CD14-positive monocyte (primary cell): ENCODE results near the gene AZIN2. TPM values are rescaled to one million over a fixed set of nuclear protein-coding genes. Genes with fewer than 3 reads are reported as not detected.
A peak's percentile ranks its signal among the peaks of the same experiment; 100 is the strongest.

Experiments used
- DNase-seq, 3 donors: peaks; one replicate each; pipeline ENCODE4 v3.0.0-alpha.2; 2011 to 2022
- H2AFZ ChIP-seq: 2 replicates; pipeline ENCODE4 v1.6.0; 2012; ENCODE audit warnings: mild to moderate bottlenecking, low read depth, low read length, inconsistent platforms; ENCODE audit not compliant: insufficient read depth, poor library complexity, severe bottlenecking
- H3K27ac ChIP-seq, 2 donors: 1 replicate in 1 of 2; 2 replicates in 1 of 2; pipeline ENCODE4 v1.5.1; 2012 to 2013; ENCODE audit warnings: low read length in 2 of 2, control low read depth in 1 of 2, inconsistent platforms in 1 of 2, low read depth in 1 of 2, mild to moderate bottlenecking in 1 of 2
- H3K27me3 ChIP-seq, 2 donors: one replicate each; pipeline versions ENCODE4 v1.6.0 to v1.6.1; 2011 to 2013; ENCODE audit warnings: low read length in 2 of 2; ENCODE audit not compliant: control insufficient read depth in 2 of 2, insufficient read depth in 2 of 2
- H3K36me3 ChIP-seq, 2 donors: replicated peaks in 1 of 2; 1 replicate in 1 of 2; 2 replicates in 1 of 2; pipeline versions ENCODE4 v1.5.1 to v1.6.1; 2012 to 2013; ENCODE audit warnings: low read length in 2 of 2, control low read depth in 1 of 2, inconsistent platforms in 1 of 2, mild to moderate bottlenecking in 1 of 2; ENCODE audit not compliant: insufficient read depth in 2 of 2, control insufficient read depth in 1 of 2
- H3K4me1 ChIP-seq, 2 donors: 1 replicate in 1 of 2; 2 replicates in 1 of 2; pipeline versions ENCODE4 v1.5.1 to v1.6.1; 2012 to 2013; ENCODE audit warnings: low read length in 2 of 2, control low read depth in 1 of 2, inconsistent platforms in 1 of 2, mild to moderate bottlenecking in 1 of 2, moderate library complexity in 1 of 2; ENCODE audit not compliant: insufficient read depth in 2 of 2, control insufficient read depth in 1 of 2
- H3K4me2 ChIP-seq: replicated peaks from 2 replicates; pipeline ENCODE3; 2012; ENCODE audit warnings: low read length, moderate library complexity, mild to moderate bottlenecking; ENCODE audit not compliant: poor library complexity, severe bottlenecking; ENCODE audit errors: extremely low read depth
- H3K4me3 ChIP-seq, 3 experiments: fragments of 200-600 bp in 1 of 3; sonication (generic) in 1 of 3; replicated peaks in 1 of 3; 1 replicate in 2 of 3; 2 replicates in 1 of 3; pipeline ENCODE4 v1.5.1; 2011 to 2013; ENCODE audit warnings: low read length in 3 of 3, mild to moderate bottlenecking in 3 of 3, control low read depth in 2 of 3, low read depth in 2 of 3, inconsistent platforms in 1 of 3, moderate library complexity in 1 of 3
- H3K79me2 ChIP-seq: 2 replicates; pipeline ENCODE4 v1.6.0; 2012; ENCODE audit warnings: mild to moderate bottlenecking, control low read depth, inconsistent platforms, low read length, moderate library complexity; ENCODE audit not compliant: insufficient read depth
- H3K9ac ChIP-seq: 2 replicates; pipeline ENCODE4 v1.6.0; 2017; ENCODE audit warnings: low read length, mild to moderate bottlenecking; ENCODE audit not compliant: insufficient read depth, poor library complexity, severe bottlenecking
- H3K9me3 ChIP-seq, 2 donors: replicated peaks in 1 of 2; 1 replicate in 1 of 2; 2 replicates in 1 of 2; pipeline versions ENCODE4 v1.5.1 to v1.6.1; 2012 to 2013; ENCODE audit warnings: low read length in 2 of 2, control low read depth in 1 of 2; ENCODE audit not compliant: control insufficient read depth in 1 of 2, insufficient read depth in 1 of 2
- H4K20me1 ChIP-seq: 2 replicates; pipeline ENCODE4 v1.6.0; 2012; ENCODE audit warnings: mild to moderate bottlenecking, low read length, control low read depth, moderate library complexity; ENCODE audit not compliant: insufficient read depth
- H3K27ac Mint-ChIP-seq, 7 donors: one replicate each; pipeline ENCODE4 v1.8.0; 2020; ENCODE audit warnings: mild to moderate bottlenecking in 7 of 7, mixed read lengths in 7 of 7, moderate library complexity in 6 of 7, inconsistent platforms in 2 of 7
- H3K27me3 Mint-ChIP-seq, 3 donors: one replicate each; pipeline ENCODE4 v1.8.0; 2021 to 2022; ENCODE audit warnings: low read depth in 3 of 3, mild to moderate bottlenecking in 3 of 3, mixed read lengths in 3 of 3, moderate library complexity in 3 of 3, inconsistent platforms in 1 of 3
- H3K36me3 Mint-ChIP-seq, 2 donors: one replicate each; pipeline ENCODE4 v1.8.0; 2020; ENCODE audit warnings: mixed read lengths in 2 of 2, inconsistent platforms in 1 of 2, mild to moderate bottlenecking in 1 of 2
- H3K4me1 Mint-ChIP-seq: one replicate; pipeline ENCODE4 v1.8.0; 2020; ENCODE audit warnings: mild to moderate bottlenecking, mixed read lengths
- H3K4me3 Mint-ChIP-seq, 2 donors: one replicate each; pipeline ENCODE4 v1.8.0; 2020; ENCODE audit warnings: mild to moderate bottlenecking in 2 of 2, mixed read lengths in 2 of 2, moderate library complexity in 1 of 2
- H3K9me3 Mint-ChIP-seq, 7 donors: one replicate each; pipeline ENCODE4 v1.8.0; 2020 to 2022; ENCODE audit warnings: mixed read lengths in 7 of 7, mild to moderate bottlenecking in 6 of 7, moderate library complexity in 6 of 7, inconsistent platforms in 2 of 7
- CTCF ChIP-seq: fragments of 200-600 bp; IDR thresholded peaks from one replicate; pipeline ENCODE4 v1.8.0; 2022; ENCODE audit warnings: antibody characterized with exemption, mild to moderate bottlenecking
- WGBS: methylation state at CpG from one replicate; pipeline ENCODE4 v1.1.5; 2013; ENCODE audit warnings: missing lambda C conversion rate; ENCODE audit not compliant: insufficient coverage; 5-methylcytosine and 5-hydroxymethylcytosine counted together
- intact Hi-C, 2 donors: fragments of 100-400 bp; cut with micrococcal nuclease; formaldehyde crosslinking; loops; one replicate each; pipeline versions ENCODE4 v1.15.0 to v1.15.1; 2023
- polyA plus RNA-seq, 3 donors: library from polyadenylated mRNA; depleted of rRNA in 1 of 3; unstranded in 2 of 3; stranded (reverse) in 1 of 3; fragments of 300-500 nt in 2 of 3; fragments of >200 nt in 1 of 3; fragmentation: Illumina TruSeq in 2 of 3; gene quantifications; 1 replicate in 2 of 3; 2 replicates in 1 of 3; pipeline ENCODE4 v1.2.3, GENCODE V29; 2012 to 2021

The AZIN2 gene
- polyA plus RNA-seq, 3 donors = 0.03 to 0.89 TPM; not detected in 1

- Mint-ChIP-seq H3K9me3 (peaks cover 0 to 8% (median 5%) of the 10 kb centered on the region in 7 donors), H3K27ac (peak overlapping the region in 1 of 7 donors; percentile 55), H3K27me3 (peaks cover 2 to 16% (median 13%) of the 10 kb centered on the region in 3 donors), H3K4me1 (no peaks in the 10 kb centered on the region), H3K4me3 (no peak overlapping the region), H3K36me3 (peaks cover 3 to 8% of the 10 kb centered on the region in 2 donors)
- no peak for TF ChIP-seq CTCF
- Histone ChIP-seq H3K27me3 (no peaks in the 10 kb centered on the region), H4K20me1 (no peaks in the 10 kb centered on the region), H3K79me2 (no peaks in the 10 kb centered on the region), H3K4me2 (no peak overlapping the region), H3K36me3 (no peaks in the 10 kb centered on the region), H3K4me3 (no peak overlapping the region), H2AFZ (no peak overlapping the region), H3K4me1 (no peaks in the 10 kb centered on the region), H3K9ac (no peak overlapping the region), H3K27ac (no peak overlapping the region), H3K9me3 (peaks cover 0 to 3% of the 10 kb centered on the region in 2 donors)
- 94% methylated on average over 6 of the region's 8 CpGs for WGBS
- no peak for DNase-seq
- intact Hi-C loops = loop anchor here in 1 of 2 donors (10.0 kb wide), 1 partner anchor 64 kb away; the partner anchor contains the start of gene TRIM62
Observed at GRCh38 chr1:33120436-33121231, 39.7 kb downstream of the AZIN2 start.

GRCh38 chr1:33121728-33122127, 40.8 kb downstream of the AZIN2 start:
- Histone ChIP-seq H3K4me2 (no peak overlapping the region), H3K27me3 (no peaks in the 10 kb centered on the region), H3K36me3 (no peaks in the 10 kb centered on the region), H3K4me3 (no peak overlapping the region), H3K9ac (no peak overlapping the region), H2AFZ (no peak overlapping the region), H3K4me1 (peaks cover 4 to 5% of the 10 kb centered on the region in 2 donors), H3K79me2 (no peaks in the 10 kb centered on the region), H3K9me3 (peaks cover 0 to 3% of the 10 kb centered on the region in 2 donors), H4K20me1 (no peaks in the 10 kb centered on the region), H3K27ac (no peak overlapping the region)
- Mint-ChIP-seq H3K27me3 (peaks cover 2 to 16% (median 13%) of the 10 kb centered on the region in 3 donors), H3K9me3 (peaks cover 0 to 8% (median 5%) of the 10 kb centered on the region in 7 donors), H3K36me3 (peaks cover 3 to 8% of the 10 kb centered on the region in 2 donors), H3K27ac (no peak overlapping the region), H3K4me3 (no peak overlapping the region), H3K4me1 (no peaks in the 10 kb centered on the region)
- intact Hi-C loops = loop anchor here in 1 of 2 donors (10.0 kb wide), 1 partner anchor 63 kb away; the partner anchor contains the start of gene TRIM62
- 82% methylated on average over 3 of the region's 5 CpGs for WGBS
- no peak for DNase-seq
- TF ChIP-seq CTCF = no peak
